K562 (cell line): Measurements from ENCODE around the gene SLC39A13. TPM values are rescaled to one million over a fixed set of nuclear protein-coding genes. Genes with fewer than 3 reads are reported as not detected.
A peak's percentile ranks its signal among the peaks of the same experiment; 100 is the strongest.

Source experiments
- CBX3 ChIP-seq, 2 experiments: IDR thresholded peaks; 1 replicate in 1 of 2; 2 replicates in 1 of 2; pipeline ENCODE4 v1.6.1; 2012; ENCODE audit warnings: inconsistent platforms in 2 of 2, low read length in 2 of 2, borderline replicate concordance in 1 of 2, control low read depth in 1 of 2
- HMGXB4 ChIP-seq: sonication (generic); formaldehyde crosslinking; IDR thresholded peaks from 2 replicates; pipeline ENCODE4 v1.8.1; 2023; ENCODE audit warnings: mild to moderate bottlenecking, missing genetic modification reagents
- KDM5B ChIP-seq: fragments of 200-600 bp; sonication (generic); IDR thresholded peaks from 2 replicates; pipeline ENCODE4 v1.6.1; 2012; ENCODE audit warnings: low read depth, mild to moderate bottlenecking, moderate library complexity, low read length, control low read depth, inconsistent platforms; ENCODE audit not compliant: insufficient replicate concordance
- KLF6 ChIP-seq: fragments of 250-450 bp; sonication (Bioruptor Pico); IDR thresholded peaks from 2 replicates; pipeline ENCODE4 v1.4.0; 2020; ENCODE audit warnings: mild to moderate bottlenecking, moderate library complexity, borderline replicate concordance
- MXI1 ChIP-seq: IDR thresholded peaks from 2 replicates; pipeline ENCODE4 v1.6.1; 2011; ENCODE audit warnings: low read depth, mild to moderate bottlenecking, improper control_type of control experiment, low read length
- NRF1 ChIP-seq, 2 experiments: fragments of 450-650 bp; IDR thresholded peaks in 1 of 2; conservative IDR thresholded peaks in 1 of 2; 2 replicates each; pipeline ENCODE4 v1.6.1; 2014; ENCODE audit warnings: mild to moderate bottlenecking in 2 of 2
- SP1 ChIP-seq: sonication (generic); formaldehyde crosslinking; IDR thresholded peaks from 2 replicates; pipeline ENCODE4 v1.8.1; 2022; ENCODE audit warnings: mild to moderate bottlenecking, missing genetic modification reagents
- TAF15 ChIP-seq: fragments of 200-400 bp; formaldehyde crosslinking; IDR thresholded peaks from 2 replicates; pipeline ENCODE4 v1.6.1; 2017; ENCODE audit warnings: mild to moderate bottlenecking, low read depth, low read length, moderate library complexity
- ZFX ChIP-seq: sonication (generic); formaldehyde crosslinking; IDR thresholded peaks from 2 replicates; pipeline ENCODE4 v1.8.0; 2022; ENCODE audit warnings: mild to moderate bottlenecking, missing genetic modification reagents, moderate library complexity
- ZNF586 ChIP-seq: fragments of 450-650 bp; formaldehyde crosslinking; conservative IDR thresholded peaks from 2 replicates; pipeline ENCODE4 v1.4.0; 2020; ENCODE audit warnings: mild to moderate bottlenecking, moderate library complexity
- polyA plus RNA-seq, 8 experiments: library from polyadenylated mRNA; depleted of rRNA in 4 of 8; stranded (reverse) in 5 of 8; unstranded in 3 of 8; fragments of >200 nt; fragmentation: Nextera tagmentation in 2 of 8; fragmentation: Illumina TruSeq in 1 of 8; extraction: Ambion mirVana in 2 of 8; extraction: Trizol in 1 of 8; gene quantifications; 2 replicates each; pipeline versions ENCODE4 v1.2.1 to v1.2.3, GENCODE V29; 2011 to 2014; ENCODE audit warnings: inconsistent platforms in 1 of 8, missing spikeins in 1 of 8
- total RNA-seq, 7 experiments: library from RNA; depleted of rRNA in 6 of 7; stranded (reverse); fragments of >200 nt in 6 of 7; fragmentation: Illumina TruSeq in 2 of 7; extraction: Trizol in 2 of 7; gene quantifications; 2 replicates each; pipeline versions ENCODE4 v1.2.1 to v1.2.3, GENCODE V29; 2011 to 2021; ENCODE audit warnings: low replicate concordance in 1 of 7
- TF ChIP-seq, protein P1 (sequence below), 2 experiments: IDR thresholded peaks; 2 replicates each; pipeline ENCODE4 v1.6.1; 2011; ENCODE audit warnings: borderline replicate concordance in 1 of 2, control low read depth in 1 of 2, low read depth in 1 of 2, low read length in 1 of 2, mild to moderate bottlenecking in 1 of 2, mixed read lengths in 1 of 2, moderate library complexity in 1 of 2; ENCODE audit not compliant: insufficient read depth in 1 of 2, insufficient read length in 1 of 2, poor library complexity in 1 of 2, severe bottlenecking in 1 of 2; ENCODE audit errors: extremely low read depth in 1 of 2
- TF ChIP-seq, protein P2 (sequence below), 2 experiments: fragments of 150-350 bp in 1 of 2; IDR thresholded peaks; 2 replicates each; pipeline ENCODE4 v1.6.1; 2012 to 2016; ENCODE audit warnings: low read depth in 2 of 2, low read length in 2 of 2, mild to moderate bottlenecking in 1 of 2, moderate library complexity in 1 of 2
- TF ChIP-seq, protein P3 (sequence below), 3 experiments: IDR thresholded peaks in 2 of 3; conservative IDR thresholded peaks in 1 of 3; 2 replicates each; pipeline ENCODE4 v1.5.1; 2011 to 2012; ENCODE audit warnings: low read length in 3 of 3, mild to moderate bottlenecking in 3 of 3, control low read depth in 2 of 3, improper control_type of control experiment in 1 of 3, inconsistent platforms in 1 of 3, low read depth in 1 of 3, mixed read lengths in 1 of 3, moderate library complexity in 1 of 3; ENCODE audit not compliant: insufficient read depth in 2 of 3
- TF ChIP-seq, protein P4 (sequence below): fragments of 450-650 bp; IDR thresholded peaks from 2 replicates; pipeline ENCODE4 v1.6.1; 2017; ENCODE audit warnings: antibody characterized with exemption

SLC39A13 gene
- total and polyA plus RNA-seq, 9 of the 15 experiments (the other 6 are each of a cell fraction or from before 2014, with no cell fraction given) = 0.17 to 15.9 (median 3.2) TPM

DNA sequence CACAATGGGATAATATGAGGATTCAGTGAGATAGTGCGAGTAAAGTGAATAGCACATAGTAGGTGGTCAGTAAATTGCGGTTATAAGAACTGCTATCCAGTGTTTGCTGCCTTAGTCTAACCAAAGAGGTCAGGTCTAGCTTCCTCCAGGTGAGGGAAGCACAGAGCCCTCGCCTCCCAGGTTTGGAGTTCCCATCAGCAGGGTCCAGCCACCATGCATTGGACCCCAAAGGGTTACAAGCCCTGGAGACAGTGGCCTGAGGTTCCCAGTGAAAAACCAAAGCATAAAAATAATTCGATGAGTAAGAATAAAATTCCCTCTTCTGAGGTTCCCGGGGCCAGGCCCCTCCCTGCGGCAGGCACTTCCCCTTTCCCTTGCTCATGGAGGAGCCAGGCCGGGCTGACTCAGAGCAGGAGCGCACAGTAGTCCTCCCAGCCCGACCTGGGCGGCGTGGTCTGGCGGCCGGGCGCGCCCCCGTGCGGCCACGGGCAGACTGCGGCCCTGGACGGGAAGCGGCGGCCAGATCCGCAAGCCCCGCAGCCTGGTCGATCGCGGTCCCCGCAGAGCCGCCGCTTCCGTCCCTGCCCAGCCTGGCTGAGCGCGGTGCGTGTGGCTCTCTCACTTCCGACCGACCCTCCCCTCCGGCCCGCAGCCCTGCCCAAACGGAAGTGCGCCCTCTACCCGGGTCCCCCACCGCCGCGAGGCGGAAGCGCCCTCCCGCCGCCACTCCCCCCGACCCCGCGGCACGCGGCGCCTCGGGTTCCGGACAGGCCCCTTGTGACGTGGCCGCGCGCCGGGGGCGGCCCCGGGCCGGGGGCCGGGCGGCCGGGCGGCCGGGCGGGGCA, at the start of gene SLC39A13 (continued):
- TF ChIP-seq TAF15 (no peak), SP1 (CRISPR knock-in tag) (peak; percentile 93), HMGXB4 (CRISPR knock-in tag) (0 out of 2 replicates have a peak, but pooled peaks have one; percentile 60), KDM5B (no peak), MXI1 (peak; percentile 52; the same call in 1 of the 2 replicates), CBX3 (IDR thresholded peaks at IDR 0.05; ENCODE audit: borderline replicate concordance in 1 of 2, low read length in 2 of 2) (no peak), ZFX (peak; percentile 89), KLF6 (CRISPR knock-in tag) (no peak), NRF1 (conservative IDR thresholded peaks at IDR 0.05 in 1 of 2, IDR thresholded peaks at IDR 0.05 in 1 of 2) (peak; percentile 50 to 62), ZNF586 (CRISPR knock-in tag) (no peak)
- TF ChIP-seq, protein P1, sequence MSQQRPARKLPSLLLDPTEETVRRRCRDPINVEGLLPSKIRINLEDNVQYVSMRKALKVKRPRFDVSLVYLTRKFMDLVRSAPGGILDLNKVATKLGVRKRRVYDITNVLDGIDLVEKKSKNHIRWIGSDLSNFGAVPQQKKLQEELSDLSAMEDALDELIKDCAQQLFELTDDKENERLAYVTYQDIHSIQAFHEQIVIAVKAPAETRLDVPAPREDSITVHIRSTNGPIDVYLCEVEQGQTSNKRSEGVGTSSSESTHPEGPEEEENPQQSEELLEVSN (IDR thresholded peaks at IDR 0.05; ENCODE audit: borderline replicate concordance in 1 of 2, extremely low read depth in 1 of 2, insufficient read depth in 1 of 2, insufficient read length in 1 of 2, low read depth in 1 of 2, low read length in 1 of 2, poor library complexity in 1 of 2, severe bottlenecking in 1 of 2) = peak; percentile 41 to 64
- TF ChIP-seq, protein P2, sequence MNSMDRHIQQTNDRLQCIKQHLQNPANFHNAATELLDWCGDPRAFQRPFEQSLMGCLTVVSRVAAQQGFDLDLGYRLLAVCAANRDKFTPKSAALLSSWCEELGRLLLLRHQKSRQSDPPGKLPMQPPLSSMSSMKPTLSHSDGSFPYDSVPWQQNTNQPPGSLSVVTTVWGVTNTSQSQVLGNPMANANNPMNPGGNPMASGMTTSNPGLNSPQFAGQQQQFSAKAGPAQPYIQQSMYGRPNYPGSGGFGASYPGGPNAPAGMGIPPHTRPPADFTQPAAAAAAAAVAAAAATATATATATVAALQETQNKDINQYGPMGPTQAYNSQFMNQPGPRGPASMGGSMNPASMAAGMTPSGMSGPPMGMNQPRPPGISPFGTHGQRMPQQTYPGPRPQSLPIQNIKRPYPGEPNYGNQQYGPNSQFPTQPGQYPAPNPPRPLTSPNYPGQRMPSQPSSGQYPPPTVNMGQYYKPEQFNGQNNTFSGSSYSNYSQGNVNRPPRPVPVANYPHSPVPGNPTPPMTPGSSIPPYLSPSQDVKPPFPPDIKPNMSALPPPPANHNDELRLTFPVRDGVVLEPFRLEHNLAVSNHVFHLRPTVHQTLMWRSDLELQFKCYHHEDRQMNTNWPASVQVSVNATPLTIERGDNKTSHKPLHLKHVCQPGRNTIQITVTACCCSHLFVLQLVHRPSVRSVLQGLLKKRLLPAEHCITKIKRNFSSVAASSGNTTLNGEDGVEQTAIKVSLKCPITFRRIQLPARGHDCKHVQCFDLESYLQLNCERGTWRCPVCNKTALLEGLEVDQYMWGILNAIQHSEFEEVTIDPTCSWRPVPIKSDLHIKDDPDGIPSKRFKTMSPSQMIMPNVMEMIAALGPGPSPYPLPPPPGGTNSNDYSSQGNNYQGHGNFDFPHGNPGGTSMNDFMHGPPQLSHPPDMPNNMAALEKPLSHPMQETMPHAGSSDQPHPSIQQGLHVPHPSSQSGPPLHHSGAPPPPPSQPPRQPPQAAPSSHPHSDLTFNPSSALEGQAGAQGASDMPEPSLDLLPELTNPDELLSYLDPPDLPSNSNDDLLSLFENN (IDR thresholded peaks at IDR 0.05; ENCODE audit: low read depth in 2 of 2, low read length in 2 of 2) = peak in 1 of 2 experiments; percentile 28; a peak in 1 of 4 replicates
- TF ChIP-seq, protein P3, sequence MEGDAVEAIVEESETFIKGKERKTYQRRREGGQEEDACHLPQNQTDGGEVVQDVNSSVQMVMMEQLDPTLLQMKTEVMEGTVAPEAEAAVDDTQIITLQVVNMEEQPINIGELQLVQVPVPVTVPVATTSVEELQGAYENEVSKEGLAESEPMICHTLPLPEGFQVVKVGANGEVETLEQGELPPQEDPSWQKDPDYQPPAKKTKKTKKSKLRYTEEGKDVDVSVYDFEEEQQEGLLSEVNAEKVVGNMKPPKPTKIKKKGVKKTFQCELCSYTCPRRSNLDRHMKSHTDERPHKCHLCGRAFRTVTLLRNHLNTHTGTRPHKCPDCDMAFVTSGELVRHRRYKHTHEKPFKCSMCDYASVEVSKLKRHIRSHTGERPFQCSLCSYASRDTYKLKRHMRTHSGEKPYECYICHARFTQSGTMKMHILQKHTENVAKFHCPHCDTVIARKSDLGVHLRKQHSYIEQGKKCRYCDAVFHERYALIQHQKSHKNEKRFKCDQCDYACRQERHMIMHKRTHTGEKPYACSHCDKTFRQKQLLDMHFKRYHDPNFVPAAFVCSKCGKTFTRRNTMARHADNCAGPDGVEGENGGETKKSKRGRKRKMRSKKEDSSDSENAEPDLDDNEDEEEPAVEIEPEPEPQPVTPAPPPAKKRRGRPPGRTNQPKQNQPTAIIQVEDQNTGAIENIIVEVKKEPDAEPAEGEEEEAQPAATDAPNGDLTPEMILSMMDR (IDR thresholded peaks at IDR 0.05 in 2 of 3, conservative IDR thresholded peaks at IDR 0.05 in 1 of 3; ENCODE audit: insufficient read depth in 2 of 3, low read depth in 1 of 3, low read length in 3 of 3) = peak; percentile 92 to 95 (median 94)
- TF ChIP-seq, protein P4, sequence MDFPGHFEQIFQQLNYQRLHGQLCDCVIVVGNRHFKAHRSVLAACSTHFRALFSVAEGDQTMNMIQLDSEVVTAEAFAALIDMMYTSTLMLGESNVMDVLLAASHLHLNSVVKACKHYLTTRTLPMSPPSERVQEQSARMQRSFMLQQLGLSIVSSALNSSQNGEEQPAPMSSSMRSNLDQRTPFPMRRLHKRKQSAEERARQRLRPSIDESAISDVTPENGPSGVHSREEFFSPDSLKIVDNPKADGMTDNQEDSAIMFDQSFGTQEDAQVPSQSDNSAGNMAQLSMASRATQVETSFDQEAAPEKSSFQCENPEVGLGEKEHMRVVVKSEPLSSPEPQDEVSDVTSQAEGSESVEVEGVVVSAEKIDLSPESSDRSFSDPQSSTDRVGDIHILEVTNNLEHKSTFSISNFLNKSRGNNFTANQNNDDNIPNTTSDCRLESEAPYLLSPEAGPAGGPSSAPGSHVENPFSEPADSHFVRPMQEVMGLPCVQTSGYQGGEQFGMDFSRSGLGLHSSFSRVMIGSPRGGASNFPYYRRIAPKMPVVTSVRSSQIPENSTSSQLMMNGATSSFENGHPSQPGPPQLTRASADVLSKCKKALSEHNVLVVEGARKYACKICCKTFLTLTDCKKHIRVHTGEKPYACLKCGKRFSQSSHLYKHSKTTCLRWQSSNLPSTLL = no peak
